ENCODE measurements around the gene RPH3AL.

GRCh38 chr17:170130-170670 is 182.4 kb downstream of the RPH3AL start:
- TF ChIP-seq POLR2A (IDR thresholded peaks at IDR 0.05; ENCODE audit: low read depth, low read length) (no peak), POLR2AphosphoS5 (IDR thresholded peaks at IDR 0.05; ENCODE audit: low read depth, low read length) (no peak), TAF1 (IDR thresholded peaks at IDR 0.05; ENCODE audit: borderline replicate concordance, low read depth, low read length) (no peak)

All from GM12892 (cell line).